Colonic mucosa (tissue), 4 donors: ENCODE measurements around the gene RAPGEF1. TPM values are rescaled to one million over a fixed set of nuclear protein-coding genes. Genes with fewer than 3 reads are reported as not detected.
A peak's percentile ranks its signal among the peaks of the same experiment; 100 is the strongest.

Experiments
- DNase-seq: peaks from one replicate; pipeline ENCODE4 v3.0.0-alpha.2; 2020
- H3K27ac ChIP-seq: fragments of 200-600 bp; one replicate; pipeline ENCODE4 v1.8.0; 2021
- H3K27me3 ChIP-seq: fragments of 200-600 bp; one replicate; pipeline ENCODE4 v1.8.0; 2021
- H3K36me3 ChIP-seq: fragments of 200-600 bp; one replicate; pipeline ENCODE4 v1.8.0; 2021
- H3K4me1 ChIP-seq: fragments of 200-600 bp; one replicate; pipeline ENCODE4 v1.8.0; 2021; ENCODE audit warnings: mild to moderate bottlenecking
- H3K4me3 ChIP-seq: fragments of 200-600 bp; one replicate; pipeline ENCODE4 v1.8.0; 2021
- H3K9ac ChIP-seq, 2 donors: one replicate each; pipeline ENCODE4 v1.7.0; 2013; ENCODE audit warnings: control low read depth in 2 of 2, low read depth in 2 of 2, low read length in 2 of 2
- H3K9me3 ChIP-seq: fragments of 200-600 bp; one replicate; pipeline ENCODE4 v1.8.0; 2021
- intact Hi-C: fragments of 100-400 bp; cut with DNase I; formaldehyde crosslinking; loops from one replicate; pipeline ENCODE4 v1.14.1; 2022
- total RNA-seq, 2 donors: library from RNA; stranded (reverse); fragmentation: NEBNext Ultra II Directional in 1 of 2; extraction: Animal tissue kit (Norgen Biotek cat#: 25700) in 1 of 2; gene quantifications; one replicate each; pipeline ENCODE4 v1.2.1, GENCODE V29; 2021
- TF ChIP-seq, protein P1 (sequence below): fragments of 200-600 bp; IDR thresholded peaks from one replicate; pipeline ENCODE4 v1.8.0; 2022; ENCODE audit warnings: antibody characterized with exemption, mild to moderate bottlenecking
- donor health status: healthy.
- donor health status: DM: no; HTN: no; CAD: no.
- donor health status: DM: no; HTN: no; CAD: no.

Gene RAPGEF1
- total RNA-seq, 2 donors from 2014 or later = 47.2 to 58.6 TPM

DNA sequence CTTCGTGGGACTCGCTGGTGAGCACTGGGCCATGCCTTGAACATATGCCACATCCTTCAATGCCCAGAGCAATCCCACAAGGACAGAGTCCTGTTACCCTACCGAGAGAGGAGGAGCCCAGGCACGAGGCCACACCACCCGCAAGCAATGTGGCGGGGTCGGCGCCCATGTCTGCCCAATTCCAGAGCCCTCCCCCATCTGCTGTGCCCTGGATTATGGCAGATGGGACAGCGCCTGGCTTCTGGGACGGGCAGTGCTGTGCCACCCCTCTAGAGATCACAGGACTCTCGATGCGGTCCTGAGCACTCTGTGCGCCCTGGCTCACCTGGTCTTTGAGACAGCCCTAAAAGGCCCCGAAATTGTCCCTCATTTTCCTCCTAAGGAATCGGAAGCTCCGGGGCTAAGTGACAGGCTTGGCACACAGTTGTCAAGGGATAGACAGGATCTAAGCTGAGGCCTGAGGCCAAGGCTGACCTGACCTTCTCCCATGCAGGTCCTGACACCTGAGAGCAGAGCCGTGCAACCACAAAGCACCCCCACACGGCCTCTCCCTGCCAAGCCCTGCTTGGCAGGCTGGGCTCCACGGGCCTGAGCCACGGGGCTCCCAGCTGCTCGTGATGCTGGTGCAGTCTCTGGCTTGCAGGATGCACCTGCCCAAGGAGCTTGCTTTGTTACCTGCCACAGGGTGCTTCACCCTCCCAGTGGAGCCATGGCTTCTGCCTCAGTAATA lies 145.8 kb downstream of the RAPGEF1 start:
- no peak for DNase-seq
- Histone ChIP-seq H3K9ac (no peak overlapping the region), H3K4me1 (no peaks in the 10 kb centered on the region), H3K27ac (no peak overlapping the region), H3K4me3 (no peak overlapping the region), H3K9me3 (no peaks in the 10 kb centered on the region), H3K36me3 (peaks cover 11% of the 10 kb centered on the region), H3K27me3 (no peaks in the 10 kb centered on the region)
- intact Hi-C loops = no loop called here
- TF ChIP-seq, protein P1, sequence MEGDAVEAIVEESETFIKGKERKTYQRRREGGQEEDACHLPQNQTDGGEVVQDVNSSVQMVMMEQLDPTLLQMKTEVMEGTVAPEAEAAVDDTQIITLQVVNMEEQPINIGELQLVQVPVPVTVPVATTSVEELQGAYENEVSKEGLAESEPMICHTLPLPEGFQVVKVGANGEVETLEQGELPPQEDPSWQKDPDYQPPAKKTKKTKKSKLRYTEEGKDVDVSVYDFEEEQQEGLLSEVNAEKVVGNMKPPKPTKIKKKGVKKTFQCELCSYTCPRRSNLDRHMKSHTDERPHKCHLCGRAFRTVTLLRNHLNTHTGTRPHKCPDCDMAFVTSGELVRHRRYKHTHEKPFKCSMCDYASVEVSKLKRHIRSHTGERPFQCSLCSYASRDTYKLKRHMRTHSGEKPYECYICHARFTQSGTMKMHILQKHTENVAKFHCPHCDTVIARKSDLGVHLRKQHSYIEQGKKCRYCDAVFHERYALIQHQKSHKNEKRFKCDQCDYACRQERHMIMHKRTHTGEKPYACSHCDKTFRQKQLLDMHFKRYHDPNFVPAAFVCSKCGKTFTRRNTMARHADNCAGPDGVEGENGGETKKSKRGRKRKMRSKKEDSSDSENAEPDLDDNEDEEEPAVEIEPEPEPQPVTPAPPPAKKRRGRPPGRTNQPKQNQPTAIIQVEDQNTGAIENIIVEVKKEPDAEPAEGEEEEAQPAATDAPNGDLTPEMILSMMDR = no peak

- intact Hi-C loops = no loop called here
- TF ChIP-seq, protein P1 = no peak
- Histone ChIP-seq H3K9ac (no peak overlapping the region), H3K4me3 (no peak overlapping the region), H3K27ac (no peak overlapping the region), H3K4me1 (no peaks in the 10 kb centered on the region), H3K27me3 (no peaks in the 10 kb centered on the region), H3K36me3 (peaks cover 19% of the 10 kb centered on the region), H3K9me3 (no peaks in the 10 kb centered on the region)
- no peak for DNase-seq
Measured at GRCh38 chr9:131593091-131593820, 146.6 kb downstream of the RAPGEF1 start.

- Histone ChIP-seq H3K36me3 (peaks cover 25% of the 10 kb centered on the region), H3K9me3 (no peaks in the 10 kb centered on the region), H3K9ac (no peak overlapping the region), H3K4me1 (no peaks in the 10 kb centered on the region), H3K27ac (no peak overlapping the region), H3K27me3 (no peaks in the 10 kb centered on the region), H3K4me3 (no peak overlapping the region)
- intact Hi-C loops = loop anchor here (1.0 kb wide), 1 partner anchor 148 kb away; the partner anchor contains the start of gene RAPGEF1
- DNase-seq = no peak
- TF ChIP-seq, protein P1 = no peak
Measured at GRCh38 chr9:131591845-131592208, 148.0 kb downstream of the RAPGEF1 start.

- peak; percentile 72 for DNase-seq
- H3K9me3 ChIP-seq = no peaks in the 10 kb centered on the region
- peaks cover 22% of the 10 kb centered on the region for H3K36me3 ChIP-seq
- TF ChIP-seq, protein P1 = peak; percentile 80
- intact Hi-C loops = loop anchor here (1.0 kb wide), 1 partner anchor 149 kb away; the partner anchor contains the start of gene RAPGEF1
- H3K4me3 ChIP-seq = no peak overlapping the region
- H3K27me3 ChIP-seq = no peaks in the 10 kb centered on the region
- H3K4me1 ChIP-seq = no peaks in the 10 kb centered on the region
- no peak overlapping the region for H3K9ac ChIP-seq
- H3K27ac ChIP-seq = no peak overlapping the region
Measured at GRCh38 chr9:131590907-131591844, 148.7 kb downstream of the RAPGEF1 start.

GRCh38 chr9:131590449-131590848 lies 149.4 kb downstream of the RAPGEF1 start:
- Histone ChIP-seq H3K27me3 (no peaks in the 10 kb centered on the region), H3K4me1 (no peaks in the 10 kb centered on the region), H3K9me3 (no peaks in the 10 kb centered on the region), H3K27ac (no peak overlapping the region), H3K4me3 (no peak overlapping the region), H3K36me3 (peaks cover 15% of the 10 kb centered on the region), H3K9ac (no peak overlapping the region)
- TF ChIP-seq, protein P1 = no peak
- intact Hi-C loops = no loop called here
- DNase-seq = no peak
